ENCODE measurements around the gene RIN1. TPM values are rescaled to one million over a fixed set of nuclear protein-coding genes. Genes with fewer than 3 reads are reported as not detected.

RIN1 gene
- total RNA-seq, 1 donor from 2014 or later, result 8.2 TPM

- H3K4me3 ChIP-seq, result peak within 1 kb of the TSS; percentile 98
- TF ChIP-seq CTCF (IDR thresholded peaks at IDR 0.05), result no peak
- intact Hi-C loops (cut with DNase I), result no loop called here
- DNase-seq, result peak; percentile 99
- no peaks in the 10 kb centered on the region for H3K9me3 ChIP-seq
- H3K36me3 ChIP-seq, result peaks cover 17% of the 10 kb centered on the region
- ATAC-seq, result peak; percentile 97
- peak within 1 kb of the TSS; percentile 97 for H3K27ac ChIP-seq
- peaks cover 31% of the 10 kb centered on the region for H3K4me1 ChIP-seq
- peaks cover 26% of the 10 kb centered on the region for H3K27me3 ChIP-seq (ENCODE audit: low read depth)
These were observed 47.3 kb downstream of the RIN1 start, which contains the start of gene YIF1A for GRCh38 chr11:66288671-66289547. Gene YIF1A, minus strand, starts transcription at chr11:66289143. Its CDS starts 158 bp downstream, at chr11:66288985.

DNA sequence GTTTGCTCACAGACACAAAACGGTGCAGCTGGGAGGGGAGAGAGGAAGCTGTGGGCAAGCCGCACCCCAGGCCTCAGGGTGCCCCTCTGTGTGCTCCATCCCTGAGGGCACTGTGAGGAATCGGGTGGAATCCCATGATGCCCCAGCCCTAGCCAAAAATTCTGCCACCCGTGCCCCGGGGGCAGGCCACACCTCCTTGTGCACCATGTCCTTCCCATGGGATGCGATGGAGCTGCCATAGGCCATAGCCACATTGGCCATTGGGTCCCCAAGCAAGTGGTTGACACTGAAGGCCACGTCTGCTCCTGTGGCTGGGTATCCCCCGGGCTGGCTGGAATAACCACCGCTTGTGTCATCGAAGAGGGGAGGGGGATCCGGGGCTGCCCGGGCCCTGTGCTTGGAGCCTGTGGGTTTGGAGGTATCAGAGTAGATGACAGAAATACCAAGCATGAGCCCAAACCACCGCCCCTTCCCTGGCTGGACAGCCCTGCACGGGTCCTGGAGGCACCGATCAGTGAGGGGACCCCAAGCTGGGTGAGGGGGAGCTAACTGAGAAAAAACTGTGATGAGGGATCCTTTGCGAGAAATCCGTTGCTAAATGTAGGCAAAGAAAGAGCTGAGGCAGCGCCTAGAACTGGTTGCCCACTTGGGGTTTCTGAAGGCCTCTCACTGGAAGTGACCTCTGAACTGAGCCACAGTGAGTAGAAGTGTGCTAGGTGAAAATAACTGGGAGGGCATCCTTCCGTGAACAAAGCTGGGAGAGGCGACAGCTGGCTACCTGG is 48.2 kb downstream of the RIN1 start:
- intact Hi-C loops (cut with DNase I), result no loop called here
- peak overlapping the region; percentile 98 for H3K4me3 ChIP-seq
- H3K4me1 ChIP-seq, result peaks cover 31% of the 10 kb centered on the region
- no peaks in the 10 kb centered on the region for H3K9me3 ChIP-seq
- TF ChIP-seq CTCF (IDR thresholded peaks at IDR 0.05), result no peak
- DNase-seq, result no peak
- ATAC-seq, result peak in 1 of 2 donors; percentile 0
- peak overlapping the region; percentile 97 for H3K27ac ChIP-seq
- H3K36me3 ChIP-seq, result peaks cover 21% of the 10 kb centered on the region
- peaks cover 17% of the 10 kb centered on the region for H3K27me3 ChIP-seq (ENCODE audit: low read depth)

DNA sequence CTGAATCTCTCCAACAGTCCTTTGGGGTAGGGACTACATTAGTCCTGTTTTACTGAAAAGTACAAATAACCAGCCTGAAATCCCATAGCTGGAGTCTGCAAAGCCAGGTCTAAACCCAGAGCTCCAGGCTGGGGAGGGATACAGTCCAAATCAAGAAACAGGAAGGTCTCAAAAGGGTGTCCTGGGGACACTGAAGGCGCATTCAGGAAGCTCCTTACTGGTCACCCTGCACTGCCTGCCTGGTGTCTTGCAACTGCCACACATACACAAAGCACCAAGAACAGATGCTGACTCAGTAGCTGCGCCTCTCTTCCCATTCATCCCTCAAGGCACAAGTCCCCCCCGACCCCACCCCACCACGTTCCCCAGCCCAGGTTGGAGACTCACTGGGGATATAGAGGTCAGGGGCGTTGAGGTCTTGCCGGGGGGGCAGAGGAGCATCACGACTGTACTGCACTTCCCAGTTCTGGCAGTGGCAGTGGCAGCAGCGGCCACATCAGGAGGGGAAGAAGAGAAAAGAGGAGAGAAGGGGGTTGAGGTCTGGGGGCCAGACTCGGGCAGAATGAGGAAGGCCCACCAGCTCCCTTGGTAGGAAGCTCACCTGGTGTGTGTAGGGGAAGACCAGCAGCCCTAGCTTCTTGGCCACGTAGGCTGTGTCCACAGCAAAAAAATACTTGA is 48.9 kb downstream of the RIN1 start:
- Histone ChIP-seq H3K4me1 (peaks cover 38% of the 10 kb centered on the region), H3K4me3 (peak overlapping the region; percentile 98), H3K9me3 (no peaks in the 10 kb centered on the region), H3K27ac (no peak overlapping the region), H3K27me3 (ENCODE audit: low read depth) (peaks cover 12% of the 10 kb centered on the region), H3K36me3 (peaks cover 21% of the 10 kb centered on the region)
- ATAC-seq, result no peak
- no peak for DNase-seq
- intact Hi-C loops (cut with DNase I), result no loop called here
- TF ChIP-seq CTCF (IDR thresholded peaks at IDR 0.05), result no peak

DNA sequence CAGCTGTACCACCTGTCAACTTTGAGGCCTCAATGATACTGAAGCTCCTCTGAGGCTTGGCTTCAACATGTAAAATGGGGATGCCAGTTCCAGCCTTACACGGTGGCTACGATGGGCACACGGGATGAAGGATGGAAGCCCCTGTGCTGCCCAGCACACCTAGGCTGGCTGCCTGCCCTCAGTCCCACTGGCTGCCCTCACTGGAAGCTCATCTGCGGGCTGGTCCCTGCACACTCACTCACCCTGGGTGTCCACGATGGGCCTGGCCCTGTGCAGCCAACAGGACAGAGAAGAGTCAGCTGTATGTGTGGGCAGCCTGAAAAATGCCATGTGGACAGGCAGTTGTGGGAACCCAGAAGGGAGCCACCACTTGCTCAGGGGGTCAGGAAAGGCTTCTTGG is 49.5 kb downstream of the RIN1 start:
- H3K4me3 ChIP-seq, result no peak overlapping the region
- H3K27ac ChIP-seq, result no peak overlapping the region
- ATAC-seq (no peak), DNase-seq (no peak)
- H3K4me1 ChIP-seq, result peaks cover 36% of the 10 kb centered on the region
- no peaks in the 10 kb centered on the region for H3K9me3 ChIP-seq
- H3K27me3 ChIP-seq (ENCODE audit: low read depth), result peaks cover 6% of the 10 kb centered on the region
- intact Hi-C loops (cut with DNase I), result no loop called here
- H3K36me3 ChIP-seq, result peaks cover 21% of the 10 kb centered on the region
- TF ChIP-seq CTCF (IDR thresholded peaks at IDR 0.05), result no peak

DNA sequence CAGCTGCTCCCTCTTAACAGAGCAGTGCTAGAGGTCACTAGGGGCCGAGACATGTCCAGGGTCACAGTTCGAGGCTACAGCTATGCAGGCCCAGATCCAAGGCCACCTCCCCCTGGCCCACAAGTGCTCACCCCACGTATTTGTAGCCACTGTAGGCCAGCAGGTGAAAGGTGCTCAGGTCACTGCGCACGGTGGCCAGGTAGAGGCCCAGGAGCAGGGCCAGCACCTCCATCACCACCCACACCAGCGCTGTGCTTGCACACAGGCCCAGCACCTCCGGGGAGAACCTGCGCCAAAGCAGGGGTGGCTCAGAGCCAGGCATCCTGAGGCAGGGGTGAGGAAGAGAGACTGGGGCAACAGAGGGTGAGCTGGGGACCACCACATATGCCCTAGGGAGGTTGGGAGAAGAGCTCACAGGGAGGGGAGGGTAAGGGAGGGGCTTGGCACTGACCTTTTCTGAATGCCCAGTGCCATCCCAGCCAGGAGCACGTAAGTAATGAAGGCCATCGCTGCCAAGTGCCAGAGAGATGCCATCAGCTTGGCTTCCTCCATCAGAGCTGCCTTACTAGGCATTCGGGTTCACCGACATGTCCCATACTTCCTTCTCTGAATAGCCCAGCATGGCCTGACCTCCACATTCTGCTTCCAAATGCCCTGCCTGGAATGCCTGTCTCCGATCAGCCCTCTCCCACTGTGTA is 50.8 kb downstream of the RIN1 start:
- Histone ChIP-seq H3K36me3 (peaks cover 21% of the 10 kb centered on the region), H3K4me3 (no peak overlapping the region), H3K9me3 (no peaks in the 10 kb centered on the region), H3K27me3 (ENCODE audit: low read depth) (no peaks in the 10 kb centered on the region), H3K27ac (no peak overlapping the region), H3K4me1 (peaks cover 36% of the 10 kb centered on the region)
- intact Hi-C loops (cut with DNase I), result no loop called here
- no peak for DNase-seq
- no peak for TF ChIP-seq CTCF (IDR thresholded peaks at IDR 0.05)
- ATAC-seq, result no peak

Data from lower lobe of right lung (tissue), 2 donors.